ENCODE measurements around the gene FOXN3.

Gene FOXN3

DNA sequence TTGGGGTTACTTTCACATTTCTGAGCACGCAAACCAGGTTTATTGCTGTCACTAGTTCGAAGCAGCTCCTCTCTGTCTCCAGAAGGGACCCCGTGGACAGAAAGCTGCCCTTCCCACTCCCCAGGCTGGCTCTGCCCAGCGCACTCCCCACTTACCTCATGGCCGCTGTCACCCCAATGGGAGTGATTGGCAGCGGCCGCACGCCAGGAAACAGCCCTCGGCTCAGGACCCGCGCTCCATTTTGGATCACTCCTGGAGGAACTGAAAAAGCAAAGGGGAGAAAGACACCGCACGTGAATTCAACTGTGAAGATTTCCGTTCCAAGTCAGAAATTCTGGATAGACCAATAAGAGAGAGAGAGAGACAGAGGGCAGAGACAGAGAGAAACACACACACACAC is 236.5 kb downstream of the FOXN3 start:
- DNase-seq (ENCODE audit: low read depth in 1 of 2, low spot score in 1 of 2), result no peak
- Histone ChIP-seq H3K27ac (replicated peaks) (no peak overlapping the region), H3K4me3 (replicated peaks; ENCODE audit: insufficient read depth, low read length) (no peak overlapping the region), H3K27me3 (ENCODE audit: insufficient read depth, poor library complexity, severe bottlenecking) (no peaks in the 10 kb centered on the region)
- no peak for TF ChIP-seq POLR2AphosphoS5 (IDR thresholded peaks at IDR 0.05; ENCODE audit: low read depth)
- TF ChIP-seq, protein P1, sequence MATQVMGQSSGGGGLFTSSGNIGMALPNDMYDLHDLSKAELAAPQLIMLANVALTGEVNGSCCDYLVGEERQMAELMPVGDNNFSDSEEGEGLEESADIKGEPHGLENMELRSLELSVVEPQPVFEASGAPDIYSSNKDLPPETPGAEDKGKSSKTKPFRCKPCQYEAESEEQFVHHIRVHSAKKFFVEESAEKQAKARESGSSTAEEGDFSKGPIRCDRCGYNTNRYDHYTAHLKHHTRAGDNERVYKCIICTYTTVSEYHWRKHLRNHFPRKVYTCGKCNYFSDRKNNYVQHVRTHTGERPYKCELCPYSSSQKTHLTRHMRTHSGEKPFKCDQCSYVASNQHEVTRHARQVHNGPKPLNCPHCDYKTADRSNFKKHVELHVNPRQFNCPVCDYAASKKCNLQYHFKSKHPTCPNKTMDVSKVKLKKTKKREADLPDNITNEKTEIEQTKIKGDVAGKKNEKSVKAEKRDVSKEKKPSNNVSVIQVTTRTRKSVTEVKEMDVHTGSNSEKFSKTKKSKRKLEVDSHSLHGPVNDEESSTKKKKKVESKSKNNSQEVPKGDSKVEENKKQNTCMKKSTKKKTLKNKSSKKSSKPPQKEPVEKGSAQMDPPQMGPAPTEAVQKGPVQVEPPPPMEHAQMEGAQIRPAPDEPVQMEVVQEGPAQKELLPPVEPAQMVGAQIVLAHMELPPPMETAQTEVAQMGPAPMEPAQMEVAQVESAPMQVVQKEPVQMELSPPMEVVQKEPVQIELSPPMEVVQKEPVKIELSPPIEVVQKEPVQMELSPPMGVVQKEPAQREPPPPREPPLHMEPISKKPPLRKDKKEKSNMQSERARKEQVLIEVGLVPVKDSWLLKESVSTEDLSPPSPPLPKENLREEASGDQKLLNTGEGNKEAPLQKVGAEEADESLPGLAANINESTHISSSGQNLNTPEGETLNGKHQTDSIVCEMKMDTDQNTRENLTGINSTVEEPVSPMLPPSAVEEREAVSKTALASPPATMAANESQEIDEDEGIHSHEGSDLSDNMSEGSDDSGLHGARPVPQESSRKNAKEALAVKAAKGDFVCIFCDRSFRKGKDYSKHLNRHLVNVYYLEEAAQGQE (IDR thresholded peaks at IDR 0.05; ENCODE audit: insufficient replicate concordance, low read depth), result no peak
- no peak for TF ChIP-seq SPI1 (IDR thresholded peaks at IDR 0.05; ENCODE audit: borderline replicate concordance, low read depth)
- TF ChIP-seq, protein P2, sequence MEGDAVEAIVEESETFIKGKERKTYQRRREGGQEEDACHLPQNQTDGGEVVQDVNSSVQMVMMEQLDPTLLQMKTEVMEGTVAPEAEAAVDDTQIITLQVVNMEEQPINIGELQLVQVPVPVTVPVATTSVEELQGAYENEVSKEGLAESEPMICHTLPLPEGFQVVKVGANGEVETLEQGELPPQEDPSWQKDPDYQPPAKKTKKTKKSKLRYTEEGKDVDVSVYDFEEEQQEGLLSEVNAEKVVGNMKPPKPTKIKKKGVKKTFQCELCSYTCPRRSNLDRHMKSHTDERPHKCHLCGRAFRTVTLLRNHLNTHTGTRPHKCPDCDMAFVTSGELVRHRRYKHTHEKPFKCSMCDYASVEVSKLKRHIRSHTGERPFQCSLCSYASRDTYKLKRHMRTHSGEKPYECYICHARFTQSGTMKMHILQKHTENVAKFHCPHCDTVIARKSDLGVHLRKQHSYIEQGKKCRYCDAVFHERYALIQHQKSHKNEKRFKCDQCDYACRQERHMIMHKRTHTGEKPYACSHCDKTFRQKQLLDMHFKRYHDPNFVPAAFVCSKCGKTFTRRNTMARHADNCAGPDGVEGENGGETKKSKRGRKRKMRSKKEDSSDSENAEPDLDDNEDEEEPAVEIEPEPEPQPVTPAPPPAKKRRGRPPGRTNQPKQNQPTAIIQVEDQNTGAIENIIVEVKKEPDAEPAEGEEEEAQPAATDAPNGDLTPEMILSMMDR (IDR thresholded peaks at IDR 0.05; ENCODE audit: insufficient read depth, low read length), result no peak
- TF ChIP-seq GABPA (IDR thresholded peaks at IDR 0.05; ENCODE audit: low read depth), result no peak

- DNase-seq (ENCODE audit: low read depth in 1 of 2, low spot score in 1 of 2), result no peak
- H3K4me3 ChIP-seq (replicated peaks; ENCODE audit: insufficient read depth, low read length), result no peak overlapping the region
- TF ChIP-seq POLR2AphosphoS5 (IDR thresholded peaks at IDR 0.05; ENCODE audit: low read depth) (no peak), SPI1 (IDR thresholded peaks at IDR 0.05; ENCODE audit: borderline replicate concordance, low read depth) (no peak), GABPA (IDR thresholded peaks at IDR 0.05; ENCODE audit: low read depth) (no peak)
- TF ChIP-seq, protein P2 (IDR thresholded peaks at IDR 0.05; ENCODE audit: insufficient read depth, low read length), result no peak
- TF ChIP-seq, protein P1 (IDR thresholded peaks at IDR 0.05; ENCODE audit: insufficient replicate concordance, low read depth), result no peak
- no peak overlapping the region for H3K27ac ChIP-seq (replicated peaks)
- H3K27me3 ChIP-seq (ENCODE audit: insufficient read depth, poor library complexity, severe bottlenecking), result no peaks in the 10 kb centered on the region
Observed at GRCh38 chr14:89179891-89180404, 237.1 kb downstream of the FOXN3 start.

DNA sequence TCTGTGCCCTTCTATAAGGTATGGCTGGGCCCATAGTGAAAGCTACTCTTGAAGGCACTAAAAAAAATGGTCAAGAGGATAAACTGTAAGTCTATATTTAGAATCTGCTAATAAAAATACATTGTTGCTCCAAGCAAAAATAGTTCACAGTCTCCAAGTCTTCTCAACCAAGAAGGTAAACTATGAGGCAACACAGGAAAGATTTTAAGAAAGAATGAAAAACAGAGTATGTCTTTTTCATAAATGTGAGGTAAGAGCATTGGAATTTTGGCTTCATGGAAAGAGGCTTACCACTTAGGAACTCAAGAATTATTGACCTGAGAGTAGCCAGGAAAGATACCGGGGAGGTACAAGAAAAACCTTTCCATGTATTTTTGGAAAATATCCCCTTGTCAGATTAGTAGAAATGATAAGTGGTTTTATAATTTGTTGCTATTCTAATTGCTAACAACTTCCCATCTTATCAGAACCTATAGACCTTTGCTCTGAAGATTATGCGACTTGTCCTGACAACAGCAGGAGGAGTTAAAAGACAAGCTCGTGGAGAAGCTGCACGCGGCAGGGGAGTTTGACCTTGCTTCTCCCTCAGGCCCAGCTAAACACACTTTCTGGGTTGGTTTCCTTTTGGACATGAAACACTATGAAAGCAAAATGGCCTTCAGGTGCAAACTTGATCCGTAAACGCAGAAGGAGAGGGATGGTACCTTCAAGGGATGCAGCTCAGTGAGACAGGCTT is 238.1 kb downstream of the FOXN3 start:
- TF ChIP-seq SPI1 (IDR thresholded peaks at IDR 0.05; ENCODE audit: borderline replicate concordance, low read depth) (no peak), POLR2AphosphoS5 (IDR thresholded peaks at IDR 0.05; ENCODE audit: low read depth) (no peak), GABPA (IDR thresholded peaks at IDR 0.05; ENCODE audit: low read depth) (no peak)
- TF ChIP-seq, protein P2 (IDR thresholded peaks at IDR 0.05; ENCODE audit: insufficient read depth, low read length), result no peak
- TF ChIP-seq, protein P1 (IDR thresholded peaks at IDR 0.05; ENCODE audit: insufficient replicate concordance, low read depth), result no peak
- H3K4me3 ChIP-seq (replicated peaks; ENCODE audit: insufficient read depth, low read length), result no peak overlapping the region
- no peak for DNase-seq (ENCODE audit: low read depth in 1 of 2, low spot score in 1 of 2)
- H3K27ac ChIP-seq (replicated peaks), result no peak overlapping the region
- H3K27me3 ChIP-seq (ENCODE audit: insufficient read depth, poor library complexity, severe bottlenecking), result no peaks in the 10 kb centered on the region

Data from HL-60 (cell line).